Skeletal muscle tissue (tissue), 4 donors: Measurements from ENCODE around the gene MRPS12. TPM values are rescaled to one million over a fixed set of nuclear protein-coding genes. Genes with fewer than 3 reads are reported as not detected.
"Not testable (repeated sequence)": the region's sequence is repeated elsewhere in the genome, so short reads cannot be mapped to it uniquely, and the experiment has no call there.

ENCODE experiments used
- H3K27ac ChIP-seq: one replicate; pipeline ENCODE4 v1.7.0; 2013; ENCODE audit warnings: mild to moderate bottlenecking, low read depth, low read length, inconsistent platforms
- H3K27me3 ChIP-seq, 3 donors: one replicate each; pipeline ENCODE4 v1.7.0; 2013; ENCODE audit warnings: low read length in 3 of 3; ENCODE audit not compliant: control insufficient read depth in 3 of 3, insufficient read depth in 3 of 3
- H3K36me3 ChIP-seq, 3 donors: one replicate each; pipeline ENCODE4 v1.7.0; 2013; ENCODE audit warnings: low read length in 3 of 3; ENCODE audit not compliant: control insufficient read depth in 3 of 3, insufficient read depth in 3 of 3
- H3K4me1 ChIP-seq, 3 donors: one replicate each; pipeline ENCODE4 v1.7.0; 2013; ENCODE audit warnings: low read length in 3 of 3, mild to moderate bottlenecking in 3 of 3; ENCODE audit not compliant: control insufficient read depth in 3 of 3, insufficient read depth in 3 of 3
- H3K4me3 ChIP-seq, 3 donors: one replicate each; pipeline ENCODE4 v1.7.0; 2013; ENCODE audit warnings: low read length in 3 of 3
- H3K9ac ChIP-seq, 3 donors: one replicate each; pipeline ENCODE4 v1.7.0; 2013; ENCODE audit warnings: low read length in 3 of 3, mild to moderate bottlenecking in 3 of 3, moderate library complexity in 2 of 3, low read depth in 1 of 3
- H3K9me3 ChIP-seq, 3 donors: one replicate each; pipeline ENCODE4 v1.7.0; 2013; ENCODE audit warnings: low read length in 3 of 3; ENCODE audit not compliant: control insufficient read depth in 3 of 3
- total RNA-seq: library from RNA; depleted of rRNA; stranded (reverse); fragments of >200 nt; gene quantifications from one replicate; pipeline ENCODE4 v1.2.3, GENCODE V29; 2014
- donor health status: Osteomylitis.

Gene MRPS12
- 21.9 TPM for total RNA-seq

- H3K27me3 ChIP-seq: no peaks in the 10 kb centered on the region
- H3K9me3 ChIP-seq: no peaks in the 10 kb centered on the region
- H3K27ac ChIP-seq: peak within 1 kb of the TSS; percentile 86
- peaks cover 10 to 25% (median 20%) of the 10 kb centered on the region in 3 donors for H3K4me1 ChIP-seq
- H3K36me3 ChIP-seq: peaks cover 9 to 22% (median 16%) of the 10 kb centered on the region in 3 donors
- H3K4me3 ChIP-seq: peak within 1 kb of the TSS; percentile 95
- peak within 1 kb of the TSS; percentile 89 to 96 (median 92) for H3K9ac ChIP-seq
Observed at GRCh38 chr19:38930776-38931520, at the start of gene MRPS12. MRPS12 (plus strand) TSS chr19:38930944; CDS start chr19:38931295, 351 bp downstream.

- Histone ChIP-seq H3K27ac (no peak overlapping the region), H3K36me3 (peaks cover 36 to 41% (median 38%) of the 10 kb centered on the region in 3 donors), H3K4me1 (peaks cover 5 to 9% (median 9%) of the 10 kb centered on the region in 3 donors), H3K9ac (no peak overlapping the region), H3K4me3 (no peak overlapping the region), H3K9me3 (no peaks in the 10 kb centered on the region), H3K27me3 (no peaks in the 10 kb centered on the region)
Observed at GRCh38 chr19:38883286-38883685, 47.5 kb upstream of the MRPS12 start.

GRCh38 chr19:38884691-38885090 lies 46.1 kb upstream of the MRPS12 start:
- H3K36me3 ChIP-seq: peaks cover 43 to 48% (median 46%) of the 10 kb centered on the region in 3 donors
- not testable (repeated sequence) for H3K9me3 ChIP-seq, H3K27ac ChIP-seq, H3K27me3 ChIP-seq, H3K9ac ChIP-seq, H3K4me3 ChIP-seq
- peaks cover 13 to 15% (median 14%) of the 10 kb centered on the region in 3 donors for H3K4me1 ChIP-seq

- Histone ChIP-seq H3K27me3 (no peaks in the 10 kb centered on the region), H3K4me3 (no peak overlapping the region), H3K4me1 (peaks cover 42 to 49% (median 45%) of the 10 kb centered on the region in 3 donors), H3K9ac (peak overlapping the region in 1 of 3 donors; percentile 40), H3K36me3 (peaks cover 32 to 36% (median 33%) of the 10 kb centered on the region in 3 donors), H3K27ac (no peak overlapping the region), H3K9me3 (no peaks in the 10 kb centered on the region)
Observed at GRCh38 chr19:38888876-38889275, 41.9 kb upstream of the MRPS12 start.

- Histone ChIP-seq H3K4me1 (peaks cover 52 to 59% (median 54%) of the 10 kb centered on the region in 3 donors), H3K27ac (peak overlapping the region; percentile 76), H3K27me3 (no peaks in the 10 kb centered on the region), H3K9me3 (no peaks in the 10 kb centered on the region), H3K9ac (peak overlapping the region in 1 of 3 donors; percentile 3), H3K4me3 (no peak overlapping the region), H3K36me3 (peaks cover 28 to 37% (median 33%) of the 10 kb centered on the region in 3 donors)
Observed at GRCh38 chr19:38889803-38890202, 40.9 kb upstream of the MRPS12 start.

GRCh38 chr19:38890686-38891085 lies 40.1 kb upstream of the MRPS12 start:
- Histone ChIP-seq H3K9me3 (no peaks in the 10 kb centered on the region), H3K4me3 (no peak overlapping the region), H3K27ac (peak overlapping the region; percentile 76), H3K36me3 (peaks cover 28 to 37% (median 33%) of the 10 kb centered on the region in 3 donors), H3K9ac (peak overlapping the region in 1 of 3 donors; percentile 63), H3K27me3 (no peaks in the 10 kb centered on the region), H3K4me1 (peaks cover 60 to 64% (median 62%) of the 10 kb centered on the region in 3 donors)

- Histone ChIP-seq H3K4me1 (peaks cover 60 to 63% (median 61%) of the 10 kb centered on the region in 3 donors), H3K9me3 (no peaks in the 10 kb centered on the region), H3K27ac (peak overlapping the region; percentile 76), H3K9ac (peak overlapping the region in 1 of 3 donors; percentile 64), H3K27me3 (no peaks in the 10 kb centered on the region), H3K4me3 (no peak overlapping the region), H3K36me3 (peaks cover 28 to 37% (median 33%) of the 10 kb centered on the region in 3 donors)
Observed at GRCh38 chr19:38891771-38892170, 39.0 kb upstream of the MRPS12 start.

GRCh38 chr19:38892841-38893240 lies 37.9 kb upstream of the MRPS12 start:
- H3K27me3 ChIP-seq: no peaks in the 10 kb centered on the region
- H3K4me3 ChIP-seq: peak overlapping the region in 1 of 3 donors; percentile 30
- H3K36me3 ChIP-seq: peaks cover 28 to 32% (median 30%) of the 10 kb centered on the region in 3 donors
- H3K9ac ChIP-seq: peak overlapping the region in 2 of 3 donors; percentile 14 to 76
- H3K4me1 ChIP-seq: peaks cover 70 to 73% (median 71%) of the 10 kb centered on the region in 3 donors
- peak overlapping the region; percentile 51 for H3K27ac ChIP-seq
- H3K9me3 ChIP-seq: no peaks in the 10 kb centered on the region

- Histone ChIP-seq H3K9ac (peak overlapping the region in 2 of 3 donors; percentile 14 to 76), H3K9me3 (no peaks in the 10 kb centered on the region), H3K4me3 (peak overlapping the region in 2 of 3 donors; percentile 13 to 30), H3K27ac (peak overlapping the region; percentile 51), H3K4me1 (peaks cover 75 to 78% (median 76%) of the 10 kb centered on the region in 3 donors), H3K27me3 (no peaks in the 10 kb centered on the region), H3K36me3 (peaks cover 23 to 27% (median 25%) of the 10 kb centered on the region in 3 donors)
Observed at GRCh38 chr19:38893341-38893771, 37.4 kb upstream of the MRPS12 start.

- Histone ChIP-seq H3K36me3 (peaks cover 6 to 11% (median 9%) of the 10 kb centered on the region in 3 donors), H3K27ac (no peak overlapping the region), H3K4me3 (no peak overlapping the region), H3K9ac (peak overlapping the region; percentile 30 to 40 (median 32)), H3K4me1 (peaks cover 70 to 79% (median 70%) of the 10 kb centered on the region in 3 donors), H3K9me3 (no peaks in the 10 kb centered on the region), H3K27me3 (no peaks in the 10 kb centered on the region)
Observed at GRCh38 chr19:38894968-38895367, 35.8 kb upstream of the MRPS12 start.
